PC-9 (cell line): ENCODE results near the gene MYO5B. TPM values are rescaled to one million over a fixed set of nuclear protein-coding genes. Genes with fewer than 3 reads are reported as not detected.
"Not testable (repeated sequence)": the region's sequence is repeated elsewhere in the genome, so short reads cannot be mapped to it uniquely, and the experiment has no call there.

ENCODE experiments used
- BruUV-seq: library from RNA; stranded (reverse); fragments of 400-500 nt; replicated peaks from 2 replicates; lab custom pipeline; 2021; lab: Mats Ljungman, UMichigan
- CTCF ChIA-PET: fragments of 300-600 bp; sonication (Branson Sonifier 250); formaldehyde crosslinking; loops from one replicate; lab custom pipeline; 2022; ENCODE audit warnings: antibody characterized with exemption; lab: Charles Lee
- POLR2A ChIA-PET: fragments of 300-600 bp; sonication (Branson Sonifier 250); formaldehyde crosslinking; loops from one replicate; lab custom pipeline; 2022; ENCODE audit warnings: antibody characterized with exemption; ENCODE audit not compliant: unreplicated experiment; lab: Charles Lee
- DNase-seq, 2 experiments: peaks; one replicate each; pipeline versions ENCODE4 v3.0.0 to v3.0.0-alpha.2; 2015 to 2022; ENCODE audit warnings: mixed read lengths in 1 of 2
- H2AFZ ChIP-seq: fragments of 200-600 bp; sonication (generic); 2 replicates; pipeline ENCODE4 v1.8.1; 2017; ENCODE audit warnings: antibody characterized with exemption
- H3F3A ChIP-seq: fragments of 200-600 bp; sonication (generic); 2 replicates; pipeline ENCODE4 v1.8.1; 2017; ENCODE audit warnings: antibody characterized with exemption, mild to moderate bottlenecking, low read depth; ENCODE audit not compliant: insufficient read depth
- H3K27ac ChIP-seq: fragments of 200-600 bp; sonication (generic); 2 replicates; pipeline ENCODE4 v1.6.1; 2016; ENCODE audit warnings: mixed run types
- H3K27me3 ChIP-seq: fragments of 200-600 bp; sonication (generic); 2 replicates; pipeline ENCODE4 v1.6.1; 2016; ENCODE audit warnings: low read depth, mixed run types; ENCODE audit not compliant: insufficient read depth
- H3K36me3 ChIP-seq: fragments of 200-600 bp; sonication (generic); 2 replicates; pipeline ENCODE4 v1.6.1; 2016; ENCODE audit warnings: low read depth, mixed run types
- H3K4me1 ChIP-seq: fragments of 200-600 bp; sonication (generic); replicated peaks from 2 replicates; pipeline ENCODE4 v1.6.1; 2016; ENCODE audit warnings: mixed run types; ENCODE audit not compliant: insufficient read depth
- H3K4me2 ChIP-seq: fragments of 200-600 bp; sonication (generic); 2 replicates; pipeline ENCODE4 v1.6.1; 2017; ENCODE audit warnings: mixed run types
- H3K4me3 ChIP-seq: fragments of 200-600 bp; sonication (generic); 2 replicates; pipeline ENCODE4 v1.6.1; 2016; ENCODE audit warnings: mixed run types
- H3K79me2 ChIP-seq: fragments of 200-600 bp; sonication (generic); 2 replicates; pipeline ENCODE4 v1.6.1; 2017; ENCODE audit warnings: low read depth, mixed run types
- H3K9me2 ChIP-seq: fragments of 200-600 bp; sonication (generic); 2 replicates; pipeline ENCODE4 v1.8.1; 2017; ENCODE audit warnings: mild to moderate bottlenecking; ENCODE audit not compliant: insufficient read depth
- H3K9me3 ChIP-seq: fragments of 200-600 bp; sonication (generic); 2 replicates; pipeline ENCODE4 v1.8.1; 2016; ENCODE audit warnings: low read depth; ENCODE audit not compliant: insufficient read depth
- H4K20me1 ChIP-seq: fragments of 200-600 bp; sonication (generic); 2 replicates; pipeline ENCODE4 v1.8.1; 2017; ENCODE audit not compliant: insufficient read depth
- CTCF ChIP-seq: fragments of 200-600 bp; sonication (generic); conservative IDR thresholded peaks from 2 replicates; pipeline ENCODE4 v1.6.1; 2017; ENCODE audit warnings: mixed run types, antibody characterized with exemption, mild to moderate bottlenecking, moderate library complexity
- EZH2 ChIP-seq: fragments of 200-600 bp; sonication (generic); IDR thresholded peaks from 2 replicates; pipeline ENCODE4 v1.8.0; 2017; ENCODE audit warnings: antibody characterized with exemption, low read depth
- intact Hi-C: fragments of 100-400 bp; cut with micrococcal nuclease; formaldehyde crosslinking; loops from one replicate; pipeline ENCODE4 v1.10.0; 2022; ENCODE audit not compliant: unreplicated experiment
- total RNA-seq: library from RNA; stranded (reverse); gene quantifications from 2 replicates; pipeline ENCODE4 v1.2.3, GENCODE V29; 2021

The MYO5B gene
- total RNA-seq, 1 experiment from 2014 or later = 25.4 TPM

- Histone ChIP-seq H3K9me3 (no peaks in the 10 kb centered on the region), H3K4me1 (peaks cover 22% of the 10 kb centered on the region), H3K4me2 (no peak overlapping the region), H4K20me1 (no peaks in the 10 kb centered on the region), H3K4me3 (no peak overlapping the region), H3K79me2 (no peaks in the 10 kb centered on the region), H3K27ac (no peak overlapping the region), H3K9me2 (no peaks in the 10 kb centered on the region), H3K27me3 (no peaks in the 10 kb centered on the region), H3K36me3 (no peaks in the 10 kb centered on the region), H2AFZ (no peak overlapping the region), H3F3A (peaks cover 14% of the 10 kb centered on the region)
- ChIA-PET POLR2A (no interaction called here), CTCF (no interaction called here)
- no peak for DNase-seq
- no TSS peak for BruUV-seq
- intact Hi-C loops = no loop called here
- TF ChIP-seq EZH2 (no peak), CTCF (no peak)
These were observed 304.9 kb downstream of the MYO5B start for GRCh38 chr18:49890041-49890440.

GRCh38 chr18:49889552-49889951 is 305.4 kb downstream of the MYO5B start:
- H3K79me2 ChIP-seq, H3K9me3 ChIP-seq, DNase-seq, H3K27me3 ChIP-seq, POLR2A ChIA-PET, H3K4me2 ChIP-seq, H3K9me2 ChIP-seq, H4K20me1 ChIP-seq, CTCF ChIA-PET, BruUV-seq, H2AFZ ChIP-seq, H3K27ac ChIP-seq, H3K36me3 ChIP-seq, H3K4me3 ChIP-seq: not testable (repeated sequence)
- H3K4me1 ChIP-seq = peaks cover 22% of the 10 kb centered on the region
- intact Hi-C loops = loop anchor here (10.0 kb wide), 1 partner anchor 315 kb away; no protein-coding TSS in a partner anchor
- peaks cover 14% of the 10 kb centered on the region for H3F3A ChIP-seq

GRCh38 chr18:49886891-49887764 is 307.8 kb downstream of the MYO5B start:
- no TSS peak for BruUV-seq
- ChIA-PET CTCF (no interaction called here), POLR2A (no interaction called here)
- H3K27me3 ChIP-seq = no peaks in the 10 kb centered on the region
- H3K79me2 ChIP-seq = no peaks in the 10 kb centered on the region
- H3F3A ChIP-seq = peaks cover 1% of the 10 kb centered on the region; the same call in 1 of the 2 replicates
- 0 out of 2 replicates have a peak, but pooled peaks have one; percentile 16 for TF ChIP-seq CTCF
- no peak for TF ChIP-seq EZH2
- H3K4me2 ChIP-seq = no peak overlapping the region
- intact Hi-C loops = loop anchor here (10.0 kb wide), 1 partner anchor 318 kb away; no protein-coding TSS in a partner anchor
- H3K36me3 ChIP-seq = no peaks in the 10 kb centered on the region
- H3K4me1 ChIP-seq = peaks cover 6% of the 10 kb centered on the region
- H3K9me2 ChIP-seq = no peaks in the 10 kb centered on the region
- H3K27ac ChIP-seq = no peak overlapping the region
- no peaks in the 10 kb centered on the region for H3K9me3 ChIP-seq
- no peak overlapping the region for H2AFZ ChIP-seq
- H3K4me3 ChIP-seq = no peak overlapping the region
- no peak for DNase-seq
- no peaks in the 10 kb centered on the region for H4K20me1 ChIP-seq
